Small intestine (tissue), 7 donors: ENCODE measurements around the gene CD248. TPM values are rescaled to one million over a fixed set of nuclear protein-coding genes. Genes with fewer than 3 reads are reported as not detected.
A peak's percentile ranks its signal among the peaks of the same experiment; 100 is the strongest.

Experiments used
- DNase-seq, 2 donors: peaks; one replicate each; pipeline versions ENCODE4 v3.0.0 to v3.0.0-alpha.2; 2013
- FAIRE-seq: peaks from 2 replicates; lab custom pipeline; 2012; peaks lifted over from hg19 to GRCh38; lab: Jason Lieb, UNC
- H3K27ac ChIP-seq, 3 donors: one replicate each; pipeline ENCODE4 v1.5.1; 2013; ENCODE audit warnings: low read length in 2 of 3, mild to moderate bottlenecking in 2 of 3, control low read depth in 1 of 3, inconsistent platforms in 1 of 3, low read depth in 1 of 3, moderate library complexity in 1 of 3
- H3K27me3 ChIP-seq, 3 donors: one replicate each; pipeline ENCODE4 v1.6.1; 2013; ENCODE audit warnings: low read length in 3 of 3, inconsistent platforms in 1 of 3; ENCODE audit not compliant: control insufficient read depth in 3 of 3, insufficient read depth in 3 of 3
- H3K36me3 ChIP-seq, 3 donors: one replicate each; pipeline ENCODE4 v1.6.1; 2013; ENCODE audit warnings: low read length in 3 of 3, inconsistent platforms in 1 of 3, low read depth in 1 of 3, mild to moderate bottlenecking in 1 of 3, moderate library complexity in 1 of 3; ENCODE audit not compliant: control insufficient read depth in 3 of 3, insufficient read depth in 2 of 3
- H3K4me1 ChIP-seq, 3 donors: one replicate each; pipeline ENCODE4 v1.6.1; 2013; ENCODE audit warnings: low read length in 2 of 3, inconsistent platforms in 1 of 3, low read depth in 1 of 3, mild to moderate bottlenecking in 1 of 3, moderate library complexity in 1 of 3; ENCODE audit not compliant: control insufficient read depth in 3 of 3, insufficient read depth in 2 of 3
- H3K4me3 ChIP-seq, 3 donors: one replicate each; pipeline ENCODE4 v1.5.1; 2013; ENCODE audit warnings: low read length in 3 of 3, control low read depth in 1 of 3, inconsistent platforms in 1 of 3, low read depth in 1 of 3, mild to moderate bottlenecking in 1 of 3, moderate library complexity in 1 of 3
- H3K9me3 ChIP-seq, 2 donors: one replicate each; pipeline ENCODE4 v1.6.1; 2013; ENCODE audit warnings: low read depth in 1 of 2, low read length in 1 of 2; ENCODE audit not compliant: control insufficient read depth in 2 of 2, insufficient read depth in 1 of 2
- WGBS, 3 donors: extraction: QIAGEN DNeasy Blood & Tissue Kit; methylation state at CpG; one replicate each; pipeline ENCODE4 v1.1.7; 2013; 5-methylcytosine and 5-hydroxymethylcytosine counted together
- polyA plus RNA-seq, 4 donors: library from polyadenylated mRNA; stranded (reverse) in 3 of 4; unstranded in 1 of 4; fragments of 200-250 nt in 3 of 4; fragments of 120-200 nt in 1 of 4; gene quantifications; one replicate each; pipeline versions ENCODE4 v1.2.1 to v1.2.3, GENCODE V29; 2013
- donor health status: healthy with polysubstance abuse.
- donor health status: control.
- donor health status: control.
- donor health status: Bipolar disorder and iron deficiency.
- donor health status: healthy.

Gene CD248
- polyA plus RNA-seq, 4 donors, result 1.6 to 35.7 (median 19.1) TPM; not detected in 1

GRCh38 chr11:66292543-66293332 is 24.1 kb downstream of the CD248 start:
- Histone ChIP-seq H3K36me3 (peaks cover 0 to 4% (median 0%) of the 10 kb centered on the region in 3 donors), H3K9me3 (no peaks in the 10 kb centered on the region), H3K27ac (no peak overlapping the region), H3K4me3 (no peak overlapping the region), H3K27me3 (peaks cover 0 to 43% (median 5%) of the 10 kb centered on the region in 3 donors), H3K4me1 (peaks cover 5 to 23% (median 8%) of the 10 kb centered on the region in 3 donors)
- 20 to 47% (median 36%) methylated on average over 15 to 17 of the region's 17 CpGs for WGBS, 3 donors
- DNase-seq, result no peak
- no peak for FAIRE-seq

DNA sequence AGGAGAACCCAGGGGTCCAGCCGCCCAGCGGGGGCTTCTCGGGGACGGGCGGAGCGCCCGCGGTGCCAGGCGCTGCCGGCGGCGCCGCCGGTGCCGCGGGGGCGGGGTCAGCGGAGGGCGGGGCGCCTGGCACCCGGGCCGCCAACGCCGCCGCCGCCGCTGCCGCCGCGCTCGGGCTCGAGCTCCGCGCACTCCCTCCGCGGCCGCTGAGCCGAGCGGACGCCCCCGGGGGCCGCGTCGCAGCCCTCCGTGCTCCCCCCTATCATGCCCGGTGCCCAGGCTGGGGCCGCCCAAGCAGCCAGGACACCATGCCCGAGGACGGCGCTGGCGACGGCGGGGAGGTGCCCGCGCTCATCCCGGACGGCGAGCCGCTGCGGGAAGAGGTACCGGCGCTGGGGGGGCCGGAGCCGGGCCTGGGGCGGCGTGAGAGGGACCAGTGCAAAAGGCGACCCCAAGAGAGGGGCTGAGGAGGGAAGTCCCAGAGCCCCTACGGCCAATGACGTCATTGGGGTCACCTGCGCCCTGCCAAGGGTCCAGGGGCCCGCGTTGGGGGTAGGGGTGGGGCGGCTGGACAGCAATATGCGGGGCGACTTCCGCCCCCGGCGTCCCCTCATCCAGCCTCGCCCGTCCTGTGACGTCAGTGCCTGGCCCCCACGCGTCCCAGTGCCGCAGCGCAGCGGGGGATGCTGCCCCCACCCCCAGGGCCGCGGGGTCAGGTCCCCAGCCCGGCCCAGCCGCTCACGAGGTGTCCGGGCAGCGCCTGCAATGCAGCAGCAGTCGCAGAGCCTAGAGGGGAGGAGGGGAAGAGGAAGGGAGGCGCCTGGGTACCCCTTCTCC is 24.9 kb downstream of the CD248 start, which contains the start of gene TMEM151A:
TMEM151A (plus strand) TSS at position 189 of the 837 bp plus-strand sequence; CDS start at position 309, 120 bp downstream.
- H3K36me3 ChIP-seq, result peaks cover 0 to 11% (median 0%) of the 10 kb centered on the region in 3 donors
- no peak within 1 kb of the TSS for H3K27ac ChIP-seq
- H3K4me1 ChIP-seq, result peaks cover 5 to 31% (median 8%) of the 10 kb centered on the region in 3 donors
- peak in 1 of 2 donors; percentile 50 for DNase-seq
- 2 to 3% (median 2%) methylated on average over 55 to 95 of the region's 95 CpGs for WGBS, 3 donors
- FAIRE-seq, result no peak
- H3K27me3 ChIP-seq, result peaks cover 0 to 38% (median 5%) of the 10 kb centered on the region in 3 donors
- H3K9me3 ChIP-seq, result no peaks in the 10 kb centered on the region
- H3K4me3 ChIP-seq, result peak within 1 kb of the TSS in 2 of 3 donors; percentile 21 to 59

- peak overlapping the region in 2 of 3 donors; percentile 21 to 59 for H3K4me3 ChIP-seq
- H3K27me3 ChIP-seq, result peaks cover 0 to 31% (median 5%) of the 10 kb centered on the region in 3 donors
- 11 to 17% (median 17%) methylated on average over 13 to 16 of the region's 16 CpGs for WGBS, 3 donors
- H3K4me1 ChIP-seq, result peaks cover 5 to 36% (median 8%) of the 10 kb centered on the region in 3 donors
- FAIRE-seq (no peak), DNase-seq (no peak)
- H3K9me3 ChIP-seq, result no peaks in the 10 kb centered on the region
- H3K27ac ChIP-seq, result no peak overlapping the region
- peaks cover 0 to 17% (median 0%) of the 10 kb centered on the region in 3 donors for H3K36me3 ChIP-seq
Observed at GRCh38 chr11:66291303-66291705, 25.5 kb downstream of the CD248 start.

DNA sequence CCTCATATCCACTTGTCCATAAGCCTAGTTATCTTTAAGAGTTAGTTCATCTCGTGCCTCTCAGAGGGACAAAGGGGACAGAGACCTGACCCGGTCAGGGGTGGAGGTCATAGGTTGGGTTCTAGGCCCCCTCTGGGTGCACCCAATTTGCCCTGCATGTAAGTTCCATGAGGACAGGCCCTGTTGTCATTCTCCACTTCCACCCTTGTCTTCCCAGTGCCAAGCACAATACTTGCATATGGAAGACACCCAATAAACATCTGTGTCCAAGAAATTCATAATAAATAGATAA is 26.6 kb downstream of the CD248 start:
- peak overlapping the region in 1 of 3 donors; percentile 99 for H3K27ac ChIP-seq

DNA sequence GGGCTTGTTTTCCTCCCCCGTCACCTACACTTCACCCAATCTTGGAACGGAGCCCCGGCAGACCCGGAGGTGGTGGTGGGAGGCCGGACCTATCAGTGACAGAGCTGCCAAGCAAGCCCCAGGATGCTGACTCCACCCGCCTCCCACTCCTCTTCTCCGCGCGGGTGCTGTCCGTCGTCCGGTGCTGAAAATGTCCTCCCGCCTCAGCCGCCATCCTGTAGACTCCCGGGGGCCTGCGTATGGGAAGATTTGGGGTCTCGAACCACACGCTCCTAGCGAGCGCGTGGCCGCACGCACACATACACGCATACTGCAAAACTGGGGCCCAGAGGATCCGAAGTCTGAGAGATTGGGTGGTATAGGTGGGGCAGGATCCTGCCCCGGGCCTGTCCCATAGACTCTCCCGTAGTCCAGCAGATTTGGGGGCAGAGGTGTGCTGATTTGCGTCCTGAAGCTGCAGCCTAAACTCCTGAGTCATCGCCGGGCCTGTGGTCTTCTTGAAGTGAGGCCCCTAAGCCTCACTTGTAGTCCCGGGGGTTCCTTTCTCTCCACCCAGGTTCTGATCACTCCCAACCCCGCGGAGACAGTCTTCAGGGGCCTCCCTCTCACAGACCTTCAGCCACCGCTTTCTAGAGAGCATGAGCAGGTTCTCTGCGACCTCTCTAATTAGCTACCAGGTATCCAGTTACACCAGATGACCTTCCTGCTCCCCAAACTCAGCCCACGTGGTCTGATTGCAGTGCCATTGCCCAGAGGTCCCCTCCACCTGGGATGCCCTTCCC is 27.1 kb downstream of the CD248 start:
- no peaks in the 10 kb centered on the region for H3K9me3 ChIP-seq
- peak in 1 of 2 donors; percentile 87 for DNase-seq
- peak overlapping the region; percentile 96 to 99 (median 97) for H3K27ac ChIP-seq
- FAIRE-seq, result no peak
- 7 to 10% (median 9%) methylated on average over 34 to 36 of the region's 36 CpGs for WGBS, 3 donors
- peaks cover 5 to 36% (median 8%) of the 10 kb centered on the region in 3 donors for H3K4me1 ChIP-seq
- peaks cover 0 to 29% (median 5%) of the 10 kb centered on the region in 3 donors for H3K27me3 ChIP-seq
- peak overlapping the region; percentile 40 to 82 (median 62) for H3K4me3 ChIP-seq
- H3K36me3 ChIP-seq, result peaks cover 0 to 33% (median 0%) of the 10 kb centered on the region in 3 donors

More for the DNA sequence above, 26.6 kb downstream of the CD248 start:
- no peak for DNase-seq
- H3K4me3 ChIP-seq, result peak overlapping the region in 1 of 3 donors; percentile 62
- H3K27me3 ChIP-seq, result peaks cover 0 to 29% (median 5%) of the 10 kb centered on the region in 3 donors
- peaks cover 0 to 27% (median 0%) of the 10 kb centered on the region in 3 donors for H3K36me3 ChIP-seq
- no peaks in the 10 kb centered on the region for H3K9me3 ChIP-seq
- FAIRE-seq, result no peak
- H3K4me1 ChIP-seq, result peaks cover 5 to 36% (median 8%) of the 10 kb centered on the region in 3 donors
- 69 to 76% (median 71%) methylated on average over 2 of the region's 2 CpGs for WGBS, 3 donors

- peaks cover 5 to 36% (median 8%) of the 10 kb centered on the region in 3 donors for H3K4me1 ChIP-seq
- peak; percentile 67 for FAIRE-seq
- peak; percentile 99 to 100 for DNase-seq
Observed at GRCh38 chr11:66288671-66289547, 27.9 kb downstream of the CD248 start, which contains the start of gene YIF1A. Gene YIF1A, minus strand, starts transcription at chr11:66289143. Its CDS starts 158 bp downstream, at chr11:66288985.

More at GRCh38 chr11:66288671-66289547, 27.9 kb downstream of the CD248 start, which contains the start of gene YIF1A:
- Histone ChIP-seq H3K27ac (peak within 1 kb of the TSS; percentile 97 to 99 (median 97)), H3K27me3 (peaks cover 0 to 28% (median 5%) of the 10 kb centered on the region in 3 donors), H3K9me3 (no peaks in the 10 kb centered on the region), H3K4me3 (peak within 1 kb of the TSS; percentile 72 to 82 (median 74)), H3K36me3 (peaks cover 0 to 41% (median 0%) of the 10 kb centered on the region in 3 donors)
- 0 to 1% (median 1%) methylated on average over 51 to 87 of the region's 87 CpGs for WGBS, 3 donors
